Measurements from ENCODE around the gene LRRC71. TPM values are rescaled to one million over a fixed set of nuclear protein-coding genes. Genes with fewer than 3 reads are reported as not detected.

LRRC71 gene
- total RNA-seq, 1 donor from 2014 or later = not detected

DNA sequence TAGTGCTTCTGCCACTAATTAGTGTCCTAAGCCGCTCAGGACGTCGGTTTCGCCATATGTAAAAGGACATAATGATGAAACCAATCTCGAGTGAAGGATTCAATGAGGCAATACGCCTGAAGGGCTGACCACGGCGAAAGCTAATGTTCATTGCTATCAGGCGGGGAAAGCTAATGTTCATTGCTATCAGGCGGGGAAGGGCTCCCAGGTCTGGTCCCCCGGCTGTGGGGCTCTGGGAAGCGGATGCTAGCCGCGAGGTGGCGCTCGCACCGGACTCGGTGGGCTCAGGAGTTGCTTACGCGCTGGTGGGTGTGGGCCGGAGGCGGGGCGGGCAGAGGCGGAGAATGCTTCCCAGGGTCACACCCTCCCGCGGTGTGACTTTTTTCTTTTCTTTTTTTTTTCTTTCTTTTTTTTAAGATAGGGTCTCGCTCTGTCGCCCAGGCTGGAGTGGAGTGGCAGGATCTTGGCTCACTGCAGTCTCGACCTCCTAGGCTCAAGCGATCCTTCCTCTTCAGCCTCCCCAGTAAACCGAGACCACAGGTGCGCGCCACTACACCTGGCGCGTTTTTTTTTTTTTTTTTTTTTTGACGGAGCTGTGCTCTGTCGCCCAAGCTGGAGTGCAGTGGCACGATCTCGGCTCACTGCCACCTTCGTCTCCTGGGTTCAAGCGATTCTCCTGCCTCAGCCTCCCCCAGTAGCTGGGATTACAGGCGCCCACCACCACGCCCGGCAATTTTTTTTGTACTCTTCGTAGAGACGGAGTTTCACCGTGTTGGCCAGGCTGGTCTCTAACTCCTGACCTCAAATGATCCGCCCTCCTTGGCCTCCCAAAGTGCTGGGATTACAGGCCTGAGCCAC is 28.0 kb upstream of the LRRC71 start:
- DNase-seq (ENCODE audit: low read depth, low spot score) = peak; percentile 98
- Mint-ChIP-seq H3K4me3 (peak overlapping the region; percentile 72), H3K36me3 (ENCODE audit: low read depth) (no peaks in the 10 kb centered on the region), H3K27ac (ENCODE audit: unreplicated experiment) (no peak overlapping the region), H3K27me3 (ENCODE audit: low read depth) (peaks cover 68% of the 10 kb centered on the region), H3K4me1 (peaks cover 48% of the 10 kb centered on the region), H3K9me3 (no peaks in the 10 kb centered on the region)
- TF ChIP-seq, protein P1, sequence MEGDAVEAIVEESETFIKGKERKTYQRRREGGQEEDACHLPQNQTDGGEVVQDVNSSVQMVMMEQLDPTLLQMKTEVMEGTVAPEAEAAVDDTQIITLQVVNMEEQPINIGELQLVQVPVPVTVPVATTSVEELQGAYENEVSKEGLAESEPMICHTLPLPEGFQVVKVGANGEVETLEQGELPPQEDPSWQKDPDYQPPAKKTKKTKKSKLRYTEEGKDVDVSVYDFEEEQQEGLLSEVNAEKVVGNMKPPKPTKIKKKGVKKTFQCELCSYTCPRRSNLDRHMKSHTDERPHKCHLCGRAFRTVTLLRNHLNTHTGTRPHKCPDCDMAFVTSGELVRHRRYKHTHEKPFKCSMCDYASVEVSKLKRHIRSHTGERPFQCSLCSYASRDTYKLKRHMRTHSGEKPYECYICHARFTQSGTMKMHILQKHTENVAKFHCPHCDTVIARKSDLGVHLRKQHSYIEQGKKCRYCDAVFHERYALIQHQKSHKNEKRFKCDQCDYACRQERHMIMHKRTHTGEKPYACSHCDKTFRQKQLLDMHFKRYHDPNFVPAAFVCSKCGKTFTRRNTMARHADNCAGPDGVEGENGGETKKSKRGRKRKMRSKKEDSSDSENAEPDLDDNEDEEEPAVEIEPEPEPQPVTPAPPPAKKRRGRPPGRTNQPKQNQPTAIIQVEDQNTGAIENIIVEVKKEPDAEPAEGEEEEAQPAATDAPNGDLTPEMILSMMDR (conservative IDR thresholded peaks at IDR 0.05) = peak; percentile 92

DNA sequence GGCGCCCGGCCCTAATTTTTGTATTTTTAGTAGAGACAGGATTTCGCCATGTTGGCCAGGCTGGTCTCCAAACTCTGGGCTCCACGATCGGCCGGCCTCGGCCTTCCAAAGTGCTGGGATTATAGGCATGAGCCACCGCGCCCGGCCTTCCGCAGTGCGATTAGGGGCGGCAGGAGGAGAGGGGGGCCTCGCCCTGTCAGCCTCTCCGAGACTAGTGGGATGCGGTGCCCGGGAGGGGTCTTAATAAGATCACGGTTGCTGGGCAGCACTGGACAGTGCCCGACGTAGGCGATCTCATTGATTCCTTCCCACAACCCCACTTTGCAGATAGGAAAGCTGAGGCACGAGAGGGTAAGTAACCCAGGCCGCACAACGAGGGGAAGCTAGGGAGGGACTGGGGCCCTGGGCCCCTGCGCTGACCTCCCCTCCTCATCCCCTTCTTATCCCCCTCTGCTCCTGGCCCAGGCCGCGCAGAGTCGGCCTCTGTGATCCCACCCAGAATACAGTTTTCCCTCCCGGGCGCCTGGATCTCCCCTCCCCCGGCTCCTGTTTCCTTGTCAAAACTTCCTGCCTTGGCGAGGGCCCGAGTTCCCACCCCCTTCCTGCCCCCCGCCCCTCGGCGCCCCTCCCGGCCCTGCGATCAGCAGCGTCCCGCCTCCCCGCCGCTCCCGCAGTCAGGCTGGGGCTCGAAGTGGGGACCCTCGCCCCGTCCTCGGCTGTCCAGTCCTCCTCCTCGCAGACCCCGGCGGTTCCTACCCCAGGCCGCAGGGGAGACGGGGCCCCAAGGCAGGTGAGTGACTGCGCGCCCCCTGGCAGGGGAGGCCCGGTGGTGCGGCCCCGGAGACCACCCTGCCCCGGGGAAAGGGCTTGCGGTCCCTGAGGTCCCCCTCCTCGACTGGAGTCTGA is 27.1 kb upstream of the LRRC71 start, which contains the start of gene PEAR1:
Gene PEAR1 (plus strand): TSS at position 671 of the 906 bp plus-strand sequence. CDS start 10,209 bp downstream, outside the sequence.
- DNase-seq (ENCODE audit: low read depth, low spot score) = peak; percentile 25
- H3K4me1 Mint-ChIP-seq = peaks cover 52% of the 10 kb centered on the region
- H3K27ac Mint-ChIP-seq (ENCODE audit: unreplicated experiment) = no peak within 1 kb of the TSS
- no peaks in the 10 kb centered on the region for H3K36me3 Mint-ChIP-seq (ENCODE audit: low read depth)
- H3K4me3 Mint-ChIP-seq = peak within 1 kb of the TSS; percentile 67
- no peaks in the 10 kb centered on the region for H3K9me3 Mint-ChIP-seq
- TF ChIP-seq, protein P1 (conservative IDR thresholded peaks at IDR 0.05) = no peak
- peaks cover 71% of the 10 kb centered on the region for H3K27me3 Mint-ChIP-seq (ENCODE audit: low read depth)

DNA sequence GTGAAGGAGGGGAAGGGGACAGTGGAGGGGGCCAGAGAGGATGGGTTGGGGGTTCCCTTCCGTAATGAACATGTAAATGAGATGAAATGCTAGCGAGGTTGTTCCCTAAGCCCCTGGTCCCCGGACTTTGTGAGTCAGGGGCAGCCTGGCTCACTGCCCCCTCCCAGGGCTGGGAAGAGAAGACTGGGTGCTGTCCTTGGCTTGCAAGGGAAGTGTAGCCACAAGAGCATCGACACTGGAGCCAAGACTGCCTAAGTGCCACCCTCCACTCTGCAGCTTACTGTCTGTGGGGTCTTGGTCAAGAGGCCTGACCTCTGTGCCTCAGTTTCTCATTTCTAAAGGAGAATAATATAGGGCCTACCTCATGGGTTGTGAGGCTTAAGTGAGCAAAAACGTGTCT is 26.4 kb upstream of the LRRC71 start:
- peaks cover 53% of the 10 kb centered on the region for H3K4me1 Mint-ChIP-seq
- DNase-seq (ENCODE audit: low read depth, low spot score) = no peak
- no peak overlapping the region for H3K27ac Mint-ChIP-seq (ENCODE audit: unreplicated experiment)
- H3K4me3 Mint-ChIP-seq = peak overlapping the region; percentile 63
- TF ChIP-seq, protein P1 (conservative IDR thresholded peaks at IDR 0.05) = no peak
- H3K27me3 Mint-ChIP-seq (ENCODE audit: low read depth) = peaks cover 68% of the 10 kb centered on the region
- H3K9me3 Mint-ChIP-seq = no peaks in the 10 kb centered on the region
- H3K36me3 Mint-ChIP-seq (ENCODE audit: low read depth) = no peaks in the 10 kb centered on the region

DNA sequence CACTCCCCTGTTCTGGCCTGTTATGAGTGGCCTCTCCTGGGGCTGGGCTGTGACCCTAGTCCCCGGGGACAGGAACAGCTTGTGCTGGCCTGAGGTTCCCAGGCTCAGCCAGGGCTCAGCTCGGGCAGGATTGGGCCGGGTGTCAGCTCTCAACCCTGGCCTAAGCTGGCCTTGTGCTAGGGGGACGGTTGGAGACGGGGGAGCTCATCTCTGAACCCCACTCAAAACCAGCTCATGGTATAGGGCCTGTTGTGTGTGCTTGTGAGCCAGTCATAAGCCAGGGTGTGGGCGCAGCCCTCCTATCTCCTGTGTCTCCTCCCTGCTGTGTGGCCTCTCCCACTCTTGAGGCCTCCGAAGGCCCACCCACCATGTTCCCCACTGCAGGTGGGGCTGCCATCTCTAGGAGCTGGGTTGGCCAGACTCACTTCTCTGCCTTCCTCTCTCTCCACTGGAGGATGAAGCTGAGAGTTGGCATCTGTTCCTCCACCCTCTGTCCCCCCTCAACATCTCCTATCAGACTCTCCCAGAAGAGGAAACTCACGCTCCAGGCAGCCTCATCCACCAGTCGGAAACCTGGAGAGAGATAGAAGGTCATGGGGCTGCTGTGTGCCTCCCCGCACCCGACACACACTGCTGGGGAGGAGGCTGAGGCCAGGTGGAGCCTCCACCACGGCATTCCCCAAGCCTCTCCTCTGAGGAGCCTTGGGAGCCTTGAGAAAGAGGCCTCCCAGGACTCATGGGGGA is 25.5 kb upstream of the LRRC71 start:
- H3K4me1 Mint-ChIP-seq = peaks cover 52% of the 10 kb centered on the region
- TF ChIP-seq, protein P1 (conservative IDR thresholded peaks at IDR 0.05) = no peak
- H3K27ac Mint-ChIP-seq (ENCODE audit: unreplicated experiment) = peak overlapping the region; percentile 10
- no peaks in the 10 kb centered on the region for H3K36me3 Mint-ChIP-seq (ENCODE audit: low read depth)
- no peak for DNase-seq (ENCODE audit: low read depth, low spot score)
- H3K9me3 Mint-ChIP-seq = no peaks in the 10 kb centered on the region
- peaks cover 62% of the 10 kb centered on the region for H3K27me3 Mint-ChIP-seq (ENCODE audit: low read depth)
- H3K4me3 Mint-ChIP-seq = peak overlapping the region; percentile 20

DNA sequence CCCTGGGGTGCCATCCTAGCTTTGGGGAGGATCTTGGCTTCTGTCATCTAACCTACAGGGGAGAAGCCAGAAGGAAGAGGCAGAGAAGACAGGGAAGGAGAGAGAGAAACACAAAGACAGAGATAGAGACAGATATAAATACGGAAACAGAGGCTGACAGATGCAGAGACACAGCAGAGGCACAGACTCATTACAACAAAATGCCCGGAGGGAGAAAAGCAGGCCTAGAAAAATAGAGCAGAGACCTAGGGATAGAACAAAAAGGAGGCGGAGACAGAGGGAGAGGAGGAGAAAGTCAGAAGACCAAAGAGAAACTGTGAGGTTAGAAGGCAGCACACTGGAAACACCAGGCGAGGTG is 25.0 kb upstream of the LRRC71 start:
- peak overlapping the region; percentile 20 for H3K4me3 Mint-ChIP-seq
- peaks cover 47% of the 10 kb centered on the region for H3K4me1 Mint-ChIP-seq
- no peak for DNase-seq (ENCODE audit: low read depth, low spot score)
- H3K27me3 Mint-ChIP-seq (ENCODE audit: low read depth) = peaks cover 57% of the 10 kb centered on the region
- H3K36me3 Mint-ChIP-seq (ENCODE audit: low read depth) = no peaks in the 10 kb centered on the region
- H3K27ac Mint-ChIP-seq (ENCODE audit: unreplicated experiment) = no peak overlapping the region
- no peaks in the 10 kb centered on the region for H3K9me3 Mint-ChIP-seq
- TF ChIP-seq, protein P1 (conservative IDR thresholded peaks at IDR 0.05) = no peak

Data from neural crest cell (in vitro differentiated cells).